Thoracic aorta (tissue), 2 donors: ENCODE data around the gene EPB41L5. TPM values are rescaled to one million over a fixed set of nuclear protein-coding genes. Genes with fewer than 3 reads are reported as not detected.

Source experiments
- ATAC-seq: fragments of 150-250 bp; one replicate; pipeline ENCODE4 v1.8.0; 2017; ENCODE audit warnings: low read depth; ENCODE audit not compliant: insufficient number of reproducible peaks, low FRiP score
- DNase-seq: peaks from one replicate; pipeline ENCODE4 v3.0.0-alpha.2; 2020; ENCODE audit warnings: low spot score
- H3K27ac ChIP-seq, 2 donors: fragments of 200-600 bp; sonication (generic); 1 replicate in 1 of 2; 2 replicates in 1 of 2; pipeline ENCODE4 v1.5.1; 2016; ENCODE audit warnings: mild to moderate bottlenecking in 2 of 2, moderate library complexity in 2 of 2
- H3K27me3 ChIP-seq: fragments of 200-600 bp; sonication (generic); replicated peaks from 2 replicates; pipeline ENCODE4 v1.6.0; 2016; ENCODE audit warnings: mild to moderate bottlenecking; ENCODE audit not compliant: insufficient read depth
- H3K36me3 ChIP-seq: fragments of 200-600 bp; sonication (generic); one replicate; pipeline ENCODE4 v1.5.1; 2016
- H3K4me1 ChIP-seq, 2 donors: fragments of 200-600 bp; sonication (generic); 1 replicate in 1 of 2; 2 replicates in 1 of 2; pipeline versions ENCODE4 v1.5.1 to v1.6.0; 2016; ENCODE audit warnings: low read depth in 2 of 2, mild to moderate bottlenecking in 1 of 2; ENCODE audit not compliant: control insufficient read depth in 1 of 2
- H3K4me3 ChIP-seq: fragments of 200-600 bp; sonication (generic); 2 replicates; pipeline ENCODE4 v1.5.1; 2016; ENCODE audit warnings: mild to moderate bottlenecking
- H3K9me3 ChIP-seq: fragments of 200-600 bp; sonication (generic); 2 replicates; pipeline ENCODE4 v1.5.1; 2016
- CTCF ChIP-seq: fragments of 200-600 bp; sonication (generic); IDR thresholded peaks from one replicate; pipeline ENCODE4 v1.5.1; 2019; ENCODE audit warnings: antibody characterized with exemption
- total RNA-seq, 2 donors: library from RNA; depleted of rRNA; stranded (reverse); fragments of >200 nt; gene quantifications; one replicate each; pipeline versions ENCODE4 v1.1.0 to v1.2.3, GENCODE V29; 2016

EPB41L5 gene
- total RNA-seq, 2 donors from 2014 or later: 15.4 to 18.5 TPM

DNA sequence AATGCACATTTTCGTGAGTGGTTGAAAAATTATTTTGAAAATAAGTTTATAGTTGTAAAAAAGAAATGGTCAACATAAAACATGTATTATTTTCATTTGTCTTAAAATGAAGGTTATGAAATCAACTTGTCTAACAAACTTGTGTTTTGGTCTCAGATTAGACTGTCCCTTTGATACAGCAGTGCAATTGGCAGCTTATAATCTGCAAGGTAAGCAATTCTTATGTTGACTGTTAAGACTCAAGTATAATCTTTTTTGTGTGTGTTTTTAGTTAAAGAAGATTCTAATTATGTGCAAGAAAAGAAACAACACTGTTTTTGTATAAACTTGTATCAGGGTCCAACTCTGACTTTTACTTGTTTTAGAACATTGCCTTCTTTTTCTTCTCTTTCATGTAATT, 62.7 kb downstream of the EPB41L5 start:
- H3K4me3 ChIP-seq: no peak overlapping the region
- ATAC-seq (no peak), DNase-seq (no peak)
- H3K9me3 ChIP-seq: no peaks in the 10 kb centered on the region
- no peaks in the 10 kb centered on the region for H3K27me3 ChIP-seq
- TF ChIP-seq CTCF: no peak
- no peaks in the 10 kb centered on the region for H3K4me1 ChIP-seq
- H3K27ac ChIP-seq: no peak overlapping the region
- H3K36me3 ChIP-seq: no peaks in the 10 kb centered on the region

DNA sequence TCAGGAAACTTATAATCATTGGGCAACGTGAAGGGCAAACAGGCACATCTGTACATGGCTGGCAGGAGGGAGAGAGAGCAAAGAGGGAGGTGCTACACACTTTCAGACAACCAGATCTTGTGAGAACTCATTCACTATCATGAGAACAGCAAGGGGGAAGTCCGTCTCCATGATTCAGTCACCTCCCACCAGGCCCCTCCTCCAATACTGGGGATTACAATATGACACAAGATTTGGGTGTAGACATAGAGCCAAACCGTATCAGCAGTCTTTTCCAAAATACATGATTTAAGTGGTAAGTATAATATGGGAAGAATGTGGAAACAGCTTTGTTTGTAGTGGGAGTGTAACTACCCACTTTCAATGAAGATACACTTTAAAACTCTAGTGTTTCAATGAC, 65.0 kb downstream of the EPB41L5 start:
- no peaks in the 10 kb centered on the region for H3K4me1 ChIP-seq
- H3K9me3 ChIP-seq: no peaks in the 10 kb centered on the region
- DNase-seq (no peak), ATAC-seq (no peak)
- H3K36me3 ChIP-seq: no peaks in the 10 kb centered on the region
- H3K27ac ChIP-seq: no peak overlapping the region
- no peak for TF ChIP-seq CTCF
- no peak overlapping the region for H3K4me3 ChIP-seq
- no peaks in the 10 kb centered on the region for H3K27me3 ChIP-seq

GRCh38 chr2:120079647-120080046, 66.8 kb downstream of the EPB41L5 start:
- DNase-seq (no peak), ATAC-seq (no peak)
- Histone ChIP-seq H3K4me3 (no peak overlapping the region), H3K27ac (no peak overlapping the region), H3K4me1 (no peaks in the 10 kb centered on the region), H3K36me3 (no peaks in the 10 kb centered on the region), H3K9me3 (no peaks in the 10 kb centered on the region), H3K27me3 (no peaks in the 10 kb centered on the region)
- TF ChIP-seq CTCF: no peak

DNA sequence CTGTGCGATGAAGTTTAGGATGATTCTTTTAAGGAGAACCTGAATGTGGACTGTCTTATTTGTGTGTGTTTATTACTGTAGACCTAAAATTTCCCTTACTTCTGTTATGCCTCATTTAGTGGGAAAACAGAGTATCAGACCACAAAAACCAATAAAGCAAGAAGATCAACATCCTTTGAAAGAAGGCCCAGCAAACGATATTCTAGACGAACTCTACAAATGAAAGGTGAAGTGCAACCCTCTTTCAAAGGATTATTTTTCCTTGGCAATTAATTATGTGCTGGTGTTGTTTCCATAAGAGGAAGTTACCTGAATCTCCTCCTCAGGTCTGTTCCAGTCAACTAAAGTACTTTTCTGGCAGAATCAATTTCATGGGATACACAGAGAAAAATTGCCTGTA, 78.6 kb downstream of the EPB41L5 start:
- DNase-seq (no peak), ATAC-seq (no peak)
- H3K27ac ChIP-seq: no peak overlapping the region
- no peaks in the 10 kb centered on the region for H3K27me3 ChIP-seq
- no peaks in the 10 kb centered on the region for H3K9me3 ChIP-seq
- no peaks in the 10 kb centered on the region for H3K4me1 ChIP-seq
- TF ChIP-seq CTCF: no peak
- no peaks in the 10 kb centered on the region for H3K36me3 ChIP-seq
- H3K4me3 ChIP-seq: no peak overlapping the region

GRCh38 chr2:120094795-120095194, 81.9 kb downstream of the EPB41L5 start:
- H3K9me3 ChIP-seq: no peaks in the 10 kb centered on the region
- TF ChIP-seq CTCF: no peak
- H3K27ac ChIP-seq: no peak overlapping the region
- no peaks in the 10 kb centered on the region for H3K27me3 ChIP-seq
- no peak overlapping the region for H3K4me3 ChIP-seq
- no peaks in the 10 kb centered on the region for H3K4me1 ChIP-seq
- H3K36me3 ChIP-seq: no peaks in the 10 kb centered on the region
- ATAC-seq: no peak
- DNase-seq: no peak
